Islet of Langerhans (tissue), 1 donor: ENCODE results near the gene CDC20B.
"Not testable (repeated sequence)": the region's sequence is repeated elsewhere in the genome, so short reads cannot be mapped to it uniquely, and the experiment has no call there.

Experiments used
- FAIRE-seq: peaks from one replicate; lab custom pipeline; 2011; peaks lifted over from hg19 to GRCh38; lab: Jason Lieb, UNC

CDC20B gene

GRCh38 chr5:55159763-55160492 lies 13.0 kb downstream of the CDC20B start, which contains the start of gene GPX8:
GPX8 (plus strand) TSS chr5:55160171; CDS start chr5:55160193, 22 bp downstream.
- FAIRE-seq = peak; percentile 47

- FAIRE-seq = no peak
These were observed 18.1 kb downstream of the CDC20B start for GRCh38 chr5:55154873-55155272.

- FAIRE-seq = no peak
These were observed 20.8 kb downstream of the CDC20B start for GRCh38 chr5:55151923-55152842.

GRCh38 chr5:55149308-55149795 lies 23.6 kb downstream of the CDC20B start:
- no peak for FAIRE-seq

- FAIRE-seq = peak; percentile 88
These were observed 26.3 kb downstream of the CDC20B start for GRCh38 chr5:55146543-55147151.

GRCh38 chr5:55146080-55146479 lies 26.9 kb downstream of the CDC20B start:
- FAIRE-seq = no peak

GRCh38 chr5:55143624-55144023 lies 29.4 kb downstream of the CDC20B start:
- no peak for FAIRE-seq

- FAIRE-seq = no peak
These were observed 30.9 kb downstream of the CDC20B start for GRCh38 chr5:55141945-55142690.

GRCh38 chr5:55140908-55141665 lies 31.9 kb downstream of the CDC20B start:
- no peak for FAIRE-seq

GRCh38 chr5:55136521-55136920 lies 36.5 kb downstream of the CDC20B start:
- no peak for FAIRE-seq

- FAIRE-seq = no peak
These were observed 38.8 kb downstream of the CDC20B start for GRCh38 chr5:55134053-55134722.

GRCh38 chr5:55123365-55123764 lies 49.6 kb downstream of the CDC20B start:
- no peak for FAIRE-seq

GRCh38 chr5:55114061-55114460 lies 58.9 kb downstream of the CDC20B start:
- no peak for FAIRE-seq

- no peak for FAIRE-seq
These were observed 59.6 kb downstream of the CDC20B start for GRCh38 chr5:55113327-55113726.

- no peak for FAIRE-seq
These were observed 62.8 kb downstream of the CDC20B start for GRCh38 chr5:55110217-55110616.

GRCh38 chr5:55108661-55109060 lies 64.3 kb downstream of the CDC20B start:
- no peak for FAIRE-seq

GRCh38 chr5:55105976-55106375 lies 67.0 kb downstream of the CDC20B start:
- FAIRE-seq = not testable (repeated sequence)

- FAIRE-seq = no peak
These were observed 67.9 kb downstream of the CDC20B start for GRCh38 chr5:55104946-55105701.

- no peak for FAIRE-seq
These were observed 68.8 kb downstream of the CDC20B start for GRCh38 chr5:55104036-55104772.
